ENCODE measurements around the gene DIP2C.

- TF ChIP-seq FOXM1 (IDR thresholded peaks at IDR 0.05; ENCODE audit: borderline replicate concordance) (no peak), SP1 (IDR thresholded peaks at IDR 0.05) (no peak), FOXK2 (IDR thresholded peaks at IDR 0.05) (no peak), TARDBP (IDR thresholded peaks at IDR 0.05) (no peak), FOXA1 (IDR thresholded peaks at IDR 0.05) (no peak), LEF1 (IDR thresholded peaks at IDR 0.05; ENCODE audit: borderline replicate concordance) (no peak), L3MBTL2 (conservative IDR thresholded peaks at IDR 0.05) (no peak)
Measured at GRCh38 chr10:677750-678661, 11.5 kb downstream of the DIP2C start.

All from HEK293T (cell line).